ENCODE data around the gene PAF1.

- TF ChIP-seq, protein P1, sequence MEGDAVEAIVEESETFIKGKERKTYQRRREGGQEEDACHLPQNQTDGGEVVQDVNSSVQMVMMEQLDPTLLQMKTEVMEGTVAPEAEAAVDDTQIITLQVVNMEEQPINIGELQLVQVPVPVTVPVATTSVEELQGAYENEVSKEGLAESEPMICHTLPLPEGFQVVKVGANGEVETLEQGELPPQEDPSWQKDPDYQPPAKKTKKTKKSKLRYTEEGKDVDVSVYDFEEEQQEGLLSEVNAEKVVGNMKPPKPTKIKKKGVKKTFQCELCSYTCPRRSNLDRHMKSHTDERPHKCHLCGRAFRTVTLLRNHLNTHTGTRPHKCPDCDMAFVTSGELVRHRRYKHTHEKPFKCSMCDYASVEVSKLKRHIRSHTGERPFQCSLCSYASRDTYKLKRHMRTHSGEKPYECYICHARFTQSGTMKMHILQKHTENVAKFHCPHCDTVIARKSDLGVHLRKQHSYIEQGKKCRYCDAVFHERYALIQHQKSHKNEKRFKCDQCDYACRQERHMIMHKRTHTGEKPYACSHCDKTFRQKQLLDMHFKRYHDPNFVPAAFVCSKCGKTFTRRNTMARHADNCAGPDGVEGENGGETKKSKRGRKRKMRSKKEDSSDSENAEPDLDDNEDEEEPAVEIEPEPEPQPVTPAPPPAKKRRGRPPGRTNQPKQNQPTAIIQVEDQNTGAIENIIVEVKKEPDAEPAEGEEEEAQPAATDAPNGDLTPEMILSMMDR (IDR thresholded peaks at IDR 0.05) = no peak
- TF ChIP-seq POLR2A (IDR thresholded peaks at IDR 0.05) (peak in 1 of 2 donors; percentile 51), EP300 (IDR thresholded peaks at IDR 0.05) (peak in 1 of 2 donors; percentile 73)
Measured at GRCh38 chr19:39410017-39410830, 19.3 kb upstream of the PAF1 start.
